Measurements from ENCODE around the gene CACNA1D. TPM values are rescaled to one million over a fixed set of nuclear protein-coding genes. Genes with fewer than 3 reads are reported as not detected.

The CACNA1D gene
- total RNA-seq, 1 experiment from 2014 or later = 1.1 TPM

DNA sequence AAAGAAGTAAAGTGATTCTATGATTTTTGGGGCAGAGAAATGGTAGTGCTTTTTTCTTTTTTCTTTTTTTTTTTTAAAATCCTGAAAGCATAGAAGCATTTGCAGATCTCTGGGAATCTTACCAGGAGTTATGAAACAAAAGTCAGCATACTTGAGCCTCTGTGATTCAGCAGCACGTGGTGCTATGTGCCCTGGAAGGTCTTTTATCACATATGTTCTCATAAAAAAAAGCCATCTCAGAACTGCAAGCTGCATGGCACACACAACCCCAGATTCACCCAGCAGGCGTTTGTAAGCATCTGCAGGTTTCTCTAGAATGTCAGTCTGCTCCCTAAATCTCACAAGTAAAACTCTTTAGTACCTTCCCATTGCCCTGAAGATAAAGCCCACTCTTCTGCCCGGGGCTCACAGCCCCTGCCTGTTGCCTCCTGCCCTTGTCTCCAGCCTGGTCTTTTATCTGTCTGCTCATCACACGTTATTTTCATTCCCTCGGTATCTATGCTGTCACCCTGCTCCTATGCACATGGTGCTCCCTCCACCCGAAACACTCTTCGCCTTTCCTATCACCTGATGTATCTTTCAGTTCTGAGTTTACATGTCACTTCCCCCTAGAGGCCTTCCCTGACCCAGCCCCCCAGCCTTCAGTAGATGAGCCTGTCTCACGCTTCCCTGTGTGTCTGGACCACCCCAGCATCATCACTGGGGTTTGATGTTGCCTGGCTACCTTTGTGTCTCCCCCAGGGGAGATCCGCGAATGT lies 279.4 kb downstream of the CACNA1D start:
- Histone ChIP-seq H2AFZ (ENCODE audit: low read depth, low read length, poor library complexity, severe bottlenecking) (no peak overlapping the region), H3K4me2 (ENCODE audit: low read length) (no peak overlapping the region), H3K9me3 (ENCODE audit: control insufficient read depth in 1 of 2, insufficient read depth in 1 of 2, low read depth in 1 of 2, low read length in 2 of 2) (no peaks in the 10 kb centered on the region), H3K4me1 (ENCODE audit: control insufficient read depth in 1 of 2, insufficient read depth in 2 of 2, low read length in 2 of 2) (no peaks in the 10 kb centered on the region), H3K9me2 (ENCODE audit: insufficient read depth) (no peaks in the 10 kb centered on the region), H3K9ac (ENCODE audit: low read length) (no peak overlapping the region), H4K20me1 (ENCODE audit: insufficient read depth) (no peaks in the 10 kb centered on the region), H3K4me3 (replicated peaks in 1 of 2; ENCODE audit: low read depth in 1 of 2, low read length in 2 of 2) (no peak overlapping the region), H3K27me3 (ENCODE audit: insufficient read depth, low read length) (peaks cover 16% of the 10 kb centered on the region), H3K79me2 (ENCODE audit: insufficient read depth, low read length) (no peaks in the 10 kb centered on the region), H3K27ac (ENCODE audit: low read depth, low read length) (no peak overlapping the region), H3K36me3 (ENCODE audit: control insufficient read depth in 1 of 2, insufficient read depth in 2 of 2, low read length in 2 of 2) (no peaks in the 10 kb centered on the region)
- intact Hi-C loops (cut with micrococcal nuclease) = no loop called here
- no TSS peak for BruUV-seq (replicated peaks)
- ATAC-seq (no peak), DNase-seq (ENCODE audit: low read depth, low spot score) (no peak)
- POLR2A ChIA-PET = no interaction called here
- RAD21 ChIA-PET (ENCODE audit: low non-redundant PET in 1 of 2, low total read pairs in 2 of 2, uncharacterized antibody in 2 of 2, unreplicated experiment in 2 of 2) = no interaction called here
- TF ChIP-seq EZH2phosphoT487 (IDR thresholded peaks at IDR 0.05; ENCODE audit: borderline replicate concordance) (no peak), CEBPB (IDR thresholded peaks at IDR 0.05; ENCODE audit: low read depth) (no peak), POLR2A (IDR thresholded peaks at IDR 0.05; ENCODE audit: borderline replicate concordance, extremely low read depth, insufficient read depth, insufficient read length) (no peak), ELF1 (IDR thresholded peaks at IDR 0.05; ENCODE audit: borderline replicate concordance, low read depth) (no peak), ZNF274 (IDR thresholded peaks at IDR 0.05; ENCODE audit: low read depth, low read length) (no peak)
- CTCF ChIA-PET = no interaction called here

DNA sequence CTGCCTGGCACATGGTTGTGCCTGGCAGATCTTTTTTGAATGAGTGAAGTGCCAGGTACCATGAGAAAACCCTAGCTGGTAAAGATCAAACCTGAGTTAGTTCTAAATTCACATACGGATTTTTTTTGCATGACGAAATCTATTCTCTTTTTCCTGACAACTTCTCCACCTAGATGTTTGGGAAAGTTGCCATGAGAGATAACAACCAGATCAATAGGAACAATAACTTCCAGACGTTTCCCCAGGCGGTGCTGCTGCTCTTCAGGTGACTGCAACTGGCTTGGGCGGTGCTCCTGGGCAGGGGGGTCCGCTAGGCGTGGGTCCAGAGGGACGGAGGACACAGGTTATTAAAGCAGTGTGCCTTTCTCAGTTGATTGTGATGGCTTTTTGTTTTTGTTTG lies 280.0 kb downstream of the CACNA1D start:
- intact Hi-C loops (cut with micrococcal nuclease) = no loop called here
- H3K27me3 ChIP-seq (ENCODE audit: insufficient read depth, low read length) = peaks cover 13% of the 10 kb centered on the region
- no peaks in the 10 kb centered on the region for H4K20me1 ChIP-seq (ENCODE audit: insufficient read depth)
- ChIA-PET RAD21 (ENCODE audit: low non-redundant PET in 1 of 2, low total read pairs in 2 of 2, uncharacterized antibody in 2 of 2, unreplicated experiment in 2 of 2) (no interaction called here), CTCF (no interaction called here), POLR2A (no interaction called here)
- H3K27ac ChIP-seq (ENCODE audit: low read depth, low read length) = no peak overlapping the region
- H3K4me3 ChIP-seq (replicated peaks in 1 of 2; ENCODE audit: low read depth in 1 of 2, low read length in 2 of 2) = no peak overlapping the region
- no peaks in the 10 kb centered on the region for H3K79me2 ChIP-seq (ENCODE audit: insufficient read depth, low read length)
- DNase-seq (ENCODE audit: low read depth, low spot score) (no peak), ATAC-seq (no peak)
- H3K9ac ChIP-seq (ENCODE audit: low read length) = no peak overlapping the region
- H3K4me1 ChIP-seq (ENCODE audit: control insufficient read depth in 1 of 2, insufficient read depth in 2 of 2, low read length in 2 of 2) = no peaks in the 10 kb centered on the region
- no peaks in the 10 kb centered on the region for H3K9me2 ChIP-seq (ENCODE audit: insufficient read depth)
- no peaks in the 10 kb centered on the region for H3K9me3 ChIP-seq (ENCODE audit: control insufficient read depth in 1 of 2, insufficient read depth in 1 of 2, low read depth in 1 of 2, low read length in 2 of 2)
- no peaks in the 10 kb centered on the region for H3K36me3 ChIP-seq (ENCODE audit: control insufficient read depth in 1 of 2, insufficient read depth in 2 of 2, low read length in 2 of 2)
- H3K4me2 ChIP-seq (ENCODE audit: low read length) = no peak overlapping the region
- no TSS peak for BruUV-seq (replicated peaks)
- no peak overlapping the region for H2AFZ ChIP-seq (ENCODE audit: low read depth, low read length, poor library complexity, severe bottlenecking)
- TF ChIP-seq POLR2AphosphoS5 (IDR thresholded peaks at IDR 0.05; ENCODE audit: low read depth, low read length) = no peak
- no peak for TF ChIP-seq CTCF (IDR thresholded peaks at IDR 0.05 in 2 of 3, conservative IDR thresholded peaks at IDR 0.05 in 1 of 3; ENCODE audit: borderline replicate concordance in 1 of 3, insufficient read depth in 1 of 3, low read depth in 2 of 3, low read length in 2 of 3)
- TF ChIP-seq JUND (IDR thresholded peaks at IDR 0.05) = no peak
- TF ChIP-seq ZFX (IDR thresholded peaks at IDR 0.05) = no peak
- TF ChIP-seq, protein P1, sequence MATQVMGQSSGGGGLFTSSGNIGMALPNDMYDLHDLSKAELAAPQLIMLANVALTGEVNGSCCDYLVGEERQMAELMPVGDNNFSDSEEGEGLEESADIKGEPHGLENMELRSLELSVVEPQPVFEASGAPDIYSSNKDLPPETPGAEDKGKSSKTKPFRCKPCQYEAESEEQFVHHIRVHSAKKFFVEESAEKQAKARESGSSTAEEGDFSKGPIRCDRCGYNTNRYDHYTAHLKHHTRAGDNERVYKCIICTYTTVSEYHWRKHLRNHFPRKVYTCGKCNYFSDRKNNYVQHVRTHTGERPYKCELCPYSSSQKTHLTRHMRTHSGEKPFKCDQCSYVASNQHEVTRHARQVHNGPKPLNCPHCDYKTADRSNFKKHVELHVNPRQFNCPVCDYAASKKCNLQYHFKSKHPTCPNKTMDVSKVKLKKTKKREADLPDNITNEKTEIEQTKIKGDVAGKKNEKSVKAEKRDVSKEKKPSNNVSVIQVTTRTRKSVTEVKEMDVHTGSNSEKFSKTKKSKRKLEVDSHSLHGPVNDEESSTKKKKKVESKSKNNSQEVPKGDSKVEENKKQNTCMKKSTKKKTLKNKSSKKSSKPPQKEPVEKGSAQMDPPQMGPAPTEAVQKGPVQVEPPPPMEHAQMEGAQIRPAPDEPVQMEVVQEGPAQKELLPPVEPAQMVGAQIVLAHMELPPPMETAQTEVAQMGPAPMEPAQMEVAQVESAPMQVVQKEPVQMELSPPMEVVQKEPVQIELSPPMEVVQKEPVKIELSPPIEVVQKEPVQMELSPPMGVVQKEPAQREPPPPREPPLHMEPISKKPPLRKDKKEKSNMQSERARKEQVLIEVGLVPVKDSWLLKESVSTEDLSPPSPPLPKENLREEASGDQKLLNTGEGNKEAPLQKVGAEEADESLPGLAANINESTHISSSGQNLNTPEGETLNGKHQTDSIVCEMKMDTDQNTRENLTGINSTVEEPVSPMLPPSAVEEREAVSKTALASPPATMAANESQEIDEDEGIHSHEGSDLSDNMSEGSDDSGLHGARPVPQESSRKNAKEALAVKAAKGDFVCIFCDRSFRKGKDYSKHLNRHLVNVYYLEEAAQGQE (IDR thresholded peaks at IDR 0.05; ENCODE audit: low read depth) = no peak
- TF ChIP-seq CBX3 (IDR thresholded peaks at IDR 0.05; ENCODE audit: low read depth) = no peak
- no peak for TF ChIP-seq ELF1 (IDR thresholded peaks at IDR 0.05; ENCODE audit: borderline replicate concordance, low read depth)
- no peak for TF ChIP-seq SIN3A (IDR thresholded peaks at IDR 0.05; ENCODE audit: low read depth)
- TF ChIP-seq, protein P2, sequence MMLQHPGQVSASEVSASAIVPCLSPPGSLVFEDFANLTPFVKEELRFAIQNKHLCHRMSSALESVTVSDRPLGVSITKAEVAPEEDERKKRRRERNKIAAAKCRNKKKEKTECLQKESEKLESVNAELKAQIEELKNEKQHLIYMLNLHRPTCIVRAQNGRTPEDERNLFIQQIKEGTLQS (IDR thresholded peaks at IDR 0.05) = no peak
- TF ChIP-seq SRF (IDR thresholded peaks at IDR 0.05; ENCODE audit: low read depth) = no peak
- no peak for TF ChIP-seq EGR1 (IDR thresholded peaks at IDR 0.05; ENCODE audit: low read depth)
- TF ChIP-seq EZH2 (IDR thresholded peaks at IDR 0.05) = no peak
- no peak for TF ChIP-seq FOSL1 (IDR thresholded peaks at IDR 0.05; ENCODE audit: low read depth)

All from HCT116 (cell line).